Muscle of arm (tissue), 12 donors: Measurements from ENCODE around the gene FBXL20. TPM values are rescaled to one million over a fixed set of nuclear protein-coding genes. Genes with fewer than 3 reads are reported as not detected.
A peak's percentile ranks its signal among the peaks of the same experiment; 100 is the strongest.
"Not testable (repeated sequence)": the region's sequence is repeated elsewhere in the genome, so short reads cannot be mapped to it uniquely, and the experiment has no call there.

Experiments used
- DNase-seq: peaks from one replicate; pipeline ENCODE4 v3.0.0-alpha.2; 2013
- polyA plus RNA-seq, 12 donors: library from polyadenylated mRNA; unstranded; fragments of 120-200 nt; gene quantifications; one replicate each; pipeline ENCODE4 v1.2.1, GENCODE V29; 2013; ENCODE audit not compliant: insufficient read length in 12 of 12

The FBXL20 gene
- polyA plus RNA-seq, 12 donors, result 6.5 to 11.7 (median 7.9) TPM; not detected in 1

GRCh38 chr17:39334008-39334744 lies 67.2 kb downstream of the FBXL20 start:
- DNase-seq, result not testable (repeated sequence)

DNA sequence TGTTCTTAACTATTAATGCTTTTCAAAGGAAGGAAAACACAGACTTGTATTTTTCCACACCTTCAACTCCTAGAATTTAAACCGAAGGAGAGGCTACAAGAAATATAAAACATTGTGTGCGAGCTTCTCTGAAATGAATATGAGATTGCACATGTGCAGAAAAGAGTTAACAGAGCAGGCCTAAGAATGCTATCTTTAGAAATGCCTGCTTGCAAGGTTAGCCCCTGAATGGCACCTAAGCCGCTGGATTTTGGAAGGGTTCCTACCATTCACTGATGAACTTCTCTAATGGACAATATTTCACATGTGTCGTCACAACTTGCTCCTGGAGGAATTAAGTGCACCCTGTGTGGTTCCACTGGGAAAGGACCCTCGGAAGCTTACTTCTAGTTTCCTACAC lies 69.3 kb downstream of the FBXL20 start:
- DNase-seq, result no peak

- no peak for DNase-seq
Measured at GRCh38 chr17:39328815-39329214, 72.6 kb downstream of the FBXL20 start.

DNA sequence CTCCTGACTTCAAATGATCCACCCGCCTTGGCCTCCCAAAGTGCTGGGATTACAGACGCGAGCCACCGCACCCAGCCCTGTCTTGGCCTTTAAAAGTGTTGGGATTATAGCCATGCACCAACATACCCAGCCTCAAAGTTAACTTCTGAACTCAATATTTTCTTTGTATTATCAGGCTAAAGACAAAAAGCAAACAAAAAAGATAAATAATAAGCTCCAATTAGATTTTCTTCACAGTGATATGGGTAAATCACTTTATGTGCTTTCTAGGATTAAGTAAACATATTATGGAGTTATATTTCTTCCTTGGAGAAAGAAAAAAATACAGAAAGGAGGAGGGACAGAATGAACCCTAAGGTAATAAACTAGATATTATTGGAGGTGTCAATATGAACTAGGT lies 74.3 kb downstream of the FBXL20 start:
- no peak for DNase-seq

- DNase-seq, result no peak
Measured at GRCh38 chr17:39325528-39326240, 75.7 kb downstream of the FBXL20 start.

GRCh38 chr17:39318636-39319035 lies 82.8 kb downstream of the FBXL20 start:
- no peak for DNase-seq

- peak; percentile 29 for DNase-seq
Measured at GRCh38 chr17:39306509-39307212, 94.8 kb downstream of the FBXL20 start.

- DNase-seq, result no peak
Measured at GRCh38 chr17:39305978-39306377, 95.4 kb downstream of the FBXL20 start.

DNA sequence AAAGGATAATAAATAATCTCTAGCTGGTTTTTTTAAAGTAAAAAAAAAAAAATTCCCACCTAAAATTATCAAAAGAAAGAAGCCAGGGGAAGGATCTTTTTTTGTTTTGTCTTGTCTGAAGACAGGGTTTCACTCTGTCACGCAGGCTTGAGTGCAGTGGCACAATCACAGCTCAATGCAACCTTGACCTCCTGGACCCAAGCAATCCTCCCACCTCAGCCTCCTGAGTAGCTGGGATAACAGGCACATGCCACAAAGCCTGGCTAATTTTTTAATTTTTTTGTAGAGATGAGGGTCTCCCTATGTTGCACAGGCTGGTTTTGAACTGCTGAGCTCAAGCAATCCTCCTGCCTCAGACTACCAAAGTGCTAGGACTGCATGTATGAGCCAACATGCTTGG lies 97.2 kb downstream of the FBXL20 start:
- no peak for DNase-seq

- no peak for DNase-seq
Measured at GRCh38 chr17:39294060-39294459, 107.4 kb downstream of the FBXL20 start.

- not testable (repeated sequence) for DNase-seq
Measured at GRCh38 chr17:39292546-39292945, 108.9 kb downstream of the FBXL20 start.

DNA sequence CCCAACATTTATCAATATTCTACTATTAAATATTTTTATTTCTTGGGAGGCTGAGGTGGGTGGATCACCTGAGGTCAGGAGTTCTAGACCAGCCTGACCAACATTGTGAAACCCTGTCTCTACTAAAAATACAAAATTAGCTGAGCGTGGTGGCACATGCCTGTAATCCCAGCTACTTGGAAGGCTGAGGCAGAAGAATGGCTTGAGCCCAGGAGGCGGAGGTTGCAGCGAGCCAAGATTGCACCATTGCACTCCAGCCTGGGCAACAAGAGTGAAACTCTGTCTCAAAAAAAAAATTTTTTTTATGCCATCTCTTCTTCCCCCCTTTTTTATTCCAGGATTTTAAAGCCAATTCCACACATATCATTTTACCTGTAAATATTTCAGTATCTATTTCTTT lies 114.9 kb downstream of the FBXL20 start:
- DNase-seq, result not testable (repeated sequence)

- DNase-seq, result no peak
Measured at GRCh38 chr17:39284685-39285084, 116.7 kb downstream of the FBXL20 start.

DNA sequence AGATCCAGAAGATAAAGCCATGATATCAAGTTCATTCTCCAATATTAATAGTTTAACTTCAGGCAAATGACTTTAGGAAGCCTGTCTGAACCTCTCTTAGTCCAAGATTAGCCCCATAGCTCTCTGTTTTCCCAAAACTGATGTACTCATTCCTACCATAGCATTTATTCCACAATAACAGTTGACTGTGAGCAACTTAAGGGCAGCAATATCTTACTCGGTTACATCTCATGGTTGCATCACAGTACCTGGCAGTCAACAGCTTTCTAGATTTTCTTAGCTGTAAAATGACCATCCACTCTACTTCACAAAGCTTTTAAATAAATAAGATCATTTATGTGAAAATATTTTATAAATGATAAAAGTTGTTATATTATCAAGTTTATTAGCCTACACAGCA lies 117.5 kb downstream of the FBXL20 start:
- no peak for DNase-seq

DNA sequence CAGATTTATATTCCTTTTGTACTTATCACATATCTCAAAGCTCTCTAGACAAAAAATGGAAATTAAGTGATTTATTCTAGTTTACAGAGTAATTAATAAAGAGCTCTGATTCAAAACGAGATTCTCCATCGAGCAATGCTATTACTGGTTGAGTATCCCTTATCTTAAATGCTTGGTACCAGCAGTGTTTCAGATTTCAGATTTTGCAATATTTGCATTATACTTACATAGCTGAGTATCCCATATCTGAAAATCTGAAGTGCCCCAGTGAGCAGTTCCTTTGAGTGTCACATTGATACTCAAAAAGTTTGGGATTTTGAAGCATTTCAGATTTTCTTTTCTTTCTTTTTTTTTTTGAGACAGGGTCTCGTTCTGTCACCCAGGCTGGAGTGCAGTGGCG lies 118.3 kb downstream of the FBXL20 start:
- DNase-seq, result no peak

- DNase-seq, result no peak
Measured at GRCh38 chr17:39281806-39282205, 119.6 kb downstream of the FBXL20 start.

GRCh38 chr17:39278246-39278645 lies 123.2 kb downstream of the FBXL20 start:
- not testable (repeated sequence) for DNase-seq

DNA sequence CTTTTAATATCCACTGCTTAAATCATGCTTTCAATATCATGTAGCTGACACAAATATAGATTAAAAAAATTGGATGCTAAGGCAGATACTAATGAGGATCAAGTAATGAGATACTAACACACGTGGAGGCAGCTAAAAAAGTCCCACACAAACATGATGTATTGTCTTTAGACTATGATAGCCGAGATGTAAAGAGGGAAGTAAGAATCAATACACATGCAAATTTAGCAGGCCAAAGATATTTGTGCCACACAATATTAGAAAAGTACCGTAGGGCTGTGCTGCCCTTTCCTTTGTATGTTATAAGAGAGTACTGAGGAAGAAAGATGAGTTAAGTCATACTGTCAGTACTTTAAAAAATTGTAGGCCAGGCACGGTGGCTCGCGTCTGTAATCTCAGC lies 124.3 kb downstream of the FBXL20 start:
- DNase-seq, result no peak

- no peak for DNase-seq
Measured at GRCh38 chr17:39276113-39276512, 125.3 kb downstream of the FBXL20 start.

DNA sequence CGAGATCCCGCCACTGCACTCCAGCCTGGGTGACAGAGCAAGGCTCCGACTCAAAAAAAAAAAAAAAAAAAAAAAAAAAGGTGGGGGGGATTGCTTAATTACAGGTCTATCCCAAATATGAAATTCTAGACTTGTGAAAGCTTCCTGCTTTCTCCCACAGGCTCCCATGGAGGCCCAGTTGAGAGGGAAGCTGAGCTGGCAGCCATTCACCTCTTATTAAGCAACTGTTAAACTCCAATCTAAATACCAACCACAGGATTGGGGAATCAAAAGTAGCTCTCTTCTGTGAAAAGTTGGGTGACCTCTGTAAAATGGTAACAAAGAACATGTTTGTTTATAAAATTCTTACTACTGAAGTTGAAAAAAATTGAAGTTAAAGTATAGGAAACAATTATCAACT lies 129.9 kb downstream of the FBXL20 start:
- no peak for DNase-seq

- no peak for DNase-seq
Measured at GRCh38 chr17:39270923-39271322, 130.5 kb downstream of the FBXL20 start.

- DNase-seq, result peak; percentile 76
Measured at GRCh38 chr17:39264119-39264518, 137.3 kb downstream of the FBXL20 start.

DNA sequence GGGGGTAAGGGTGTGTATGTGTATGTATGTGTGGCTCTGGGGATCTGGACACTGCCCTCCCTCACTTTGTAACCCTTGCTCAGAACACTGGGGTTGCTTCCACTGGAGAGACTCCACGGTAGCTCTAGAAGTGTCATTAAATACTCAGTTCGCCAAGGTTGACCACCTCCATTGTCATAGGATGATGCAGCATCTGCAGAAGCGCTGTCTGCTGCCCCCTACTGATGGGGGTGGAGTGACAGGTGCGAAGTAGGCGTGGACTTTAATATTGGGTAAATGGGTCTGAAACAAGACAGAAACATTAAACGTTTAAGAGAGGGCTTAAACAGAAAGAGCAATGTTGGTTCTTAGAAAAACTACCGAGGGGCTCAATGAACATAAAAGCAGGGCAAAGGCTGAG lies 140.1 kb downstream of the FBXL20 start:
- no peak for DNase-seq
